NCI-H2107 (cell line): ENCODE results near the gene SCARB2.
A peak's percentile ranks its signal among the peaks of the same experiment; 100 is the strongest.

Experiments used
- DNase-seq: peaks from one replicate; lab custom pipeline; 2025; lab: John Stamatoyannopoulos, UW

The SCARB2 gene

DNA sequence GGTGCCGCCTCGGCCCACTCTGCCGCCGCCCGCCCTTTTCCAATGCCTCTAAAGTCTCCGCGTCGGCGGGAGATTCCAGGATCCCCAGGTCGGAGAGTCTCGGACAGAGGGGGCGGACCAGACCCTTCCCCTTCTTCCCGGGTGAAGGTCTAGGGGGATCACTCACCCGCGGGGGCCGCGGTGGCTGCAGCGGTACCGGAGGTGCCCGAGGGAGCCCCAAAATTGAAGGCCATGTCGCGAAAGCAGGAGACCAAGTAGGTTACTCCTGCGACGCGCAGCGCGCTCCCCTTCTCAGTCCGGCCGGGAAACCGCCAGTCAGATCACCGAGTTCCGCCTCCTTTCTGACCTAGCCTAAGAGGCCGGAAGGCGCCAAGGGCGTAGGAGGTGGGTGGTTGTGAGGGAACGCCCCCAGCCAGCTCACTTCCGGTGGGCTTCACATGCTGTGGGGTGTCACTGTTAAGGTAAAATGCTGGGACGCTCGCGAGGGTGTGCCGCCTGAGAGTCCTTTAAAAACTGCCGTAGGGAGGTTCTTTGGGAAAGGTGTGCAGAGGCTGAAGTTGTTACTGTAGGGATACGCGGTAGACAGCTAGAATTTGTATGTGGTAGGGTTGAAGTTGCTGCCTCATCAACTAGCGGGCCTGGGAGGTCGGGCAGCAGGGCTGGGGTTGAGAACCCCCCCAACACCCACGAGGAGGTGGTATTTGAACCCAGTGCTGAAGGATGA, 65.3 kb downstream of the SCARB2 start, which contains the start of gene NUP54:
NUP54 (minus strand) TSS at position 256 of the 724 bp plus-strand sequence; CDS start at position 233, 23 bp downstream.
- peak; percentile 74 for DNase-seq

- peak; percentile 6 for DNase-seq
Observed at GRCh38 chr4:76147454-76148141, 66.0 kb downstream of the SCARB2 start.

DNA sequence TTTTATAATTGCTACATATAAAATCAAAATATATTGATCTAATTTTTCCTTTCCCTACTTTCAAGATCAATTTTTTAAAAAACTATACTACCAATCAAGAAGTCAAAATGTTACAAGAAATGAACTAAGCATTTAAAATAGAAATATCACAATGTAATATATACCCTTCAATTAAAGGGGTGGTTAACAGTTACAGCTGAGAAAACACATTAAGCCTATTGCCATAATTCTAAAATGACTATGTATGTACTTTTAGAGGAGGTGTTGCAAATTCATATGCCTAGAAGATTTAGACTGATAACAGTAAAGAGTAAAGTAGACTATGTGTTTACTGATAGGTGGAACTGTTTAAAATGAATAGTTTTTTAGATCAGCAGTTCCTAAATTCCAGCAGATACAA, 69.1 kb downstream of the SCARB2 start:
- no peak for DNase-seq

- no peak for DNase-seq
Observed at GRCh38 chr4:76141241-76141640, 72.4 kb downstream of the SCARB2 start.

- no peak for DNase-seq
Observed at GRCh38 chr4:76127754-76128153, 85.9 kb downstream of the SCARB2 start.

DNA sequence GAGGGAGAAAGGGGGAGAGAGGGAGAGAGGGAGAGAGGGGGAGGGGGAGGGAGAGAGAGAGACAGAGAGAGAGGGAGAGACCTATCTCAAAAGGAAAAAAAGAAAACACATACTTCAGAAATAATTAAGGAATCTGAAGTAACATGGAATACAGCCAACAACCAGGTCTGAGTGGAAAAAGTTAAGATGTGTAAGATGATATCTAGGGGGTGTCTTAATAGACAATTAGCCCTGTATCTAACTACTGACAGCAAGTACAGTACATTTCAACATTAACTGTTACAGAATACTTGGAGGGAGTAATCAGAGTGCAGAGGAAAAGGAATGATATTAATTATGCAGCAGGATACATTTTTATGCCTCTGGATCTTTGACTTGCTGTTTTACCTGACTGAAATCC, 87.8 kb downstream of the SCARB2 start:
- DNase-seq: no peak

DNA sequence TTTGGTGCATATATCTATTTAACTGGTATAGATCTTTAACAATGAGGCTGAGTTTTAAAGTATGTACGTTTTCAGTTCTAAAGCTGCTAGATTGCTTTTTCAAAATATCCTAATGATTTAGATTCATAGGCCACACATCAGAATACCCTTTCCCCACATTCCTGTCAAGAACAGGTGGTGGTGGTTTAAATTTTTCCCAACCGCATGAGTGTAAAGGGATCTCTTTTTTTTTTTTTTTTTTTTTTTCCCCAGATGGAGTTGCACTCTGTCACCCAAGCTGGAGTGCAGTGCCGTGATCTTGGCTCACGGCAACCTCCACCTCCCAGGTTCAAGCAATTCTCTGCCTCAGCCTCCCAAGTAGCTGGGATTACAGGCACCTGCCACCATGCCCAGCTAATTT, 93.4 kb downstream of the SCARB2 start:
- no peak for DNase-seq

DNA sequence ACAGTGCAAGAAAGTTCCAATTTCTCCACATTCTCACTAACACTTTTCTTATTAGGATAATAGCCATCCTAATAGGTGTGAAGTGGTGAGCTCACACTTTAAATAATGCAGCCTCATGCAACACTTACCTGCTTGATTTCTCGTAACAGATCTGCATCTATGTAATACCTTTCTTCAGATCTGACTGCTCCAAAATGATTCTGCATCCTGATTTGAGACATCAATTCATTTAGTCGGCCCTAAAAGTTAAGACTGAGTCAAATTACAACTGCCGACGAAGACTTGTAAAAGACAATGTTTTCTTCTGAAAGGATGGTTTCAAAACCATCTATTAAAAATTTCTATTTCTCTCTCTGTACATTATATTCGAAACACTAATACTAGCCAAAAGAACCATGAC, 96.1 kb downstream of the SCARB2 start:
- DNase-seq: no peak

- no peak for DNase-seq
Observed at GRCh38 chr4:76116821-76117220, 96.8 kb downstream of the SCARB2 start.
